Measurements from ENCODE around the gene LSM5. TPM values are rescaled to one million over a fixed set of nuclear protein-coding genes. Genes with fewer than 3 reads are reported as not detected.
A peak's percentile ranks its signal among the peaks of the same experiment; 100 is the strongest.
"Not testable (repeated sequence)": the region's sequence is repeated elsewhere in the genome, so short reads cannot be mapped to it uniquely, and the experiment has no call there.

The LSM5 gene
- total and polyA plus RNA-seq, 3 experiments from 2014 or later, result 115 to 133 (median 130) TPM

- H3K9me3 ChIP-seq (ENCODE audit: low read length), result no peaks in the 10 kb centered on the region
- H3K36me3 Mint-ChIP-seq, result peaks cover 0 to 24% (median 2%) of the 10 kb centered on the region in 3 donors
- H3K27me3 ChIP-seq (ENCODE audit: insufficient read depth, low read length, poor library complexity, severe bottlenecking), result no peaks in the 10 kb centered on the region
- no peak overlapping the region for H3K27ac ChIP-seq (ENCODE audit: low read depth, low read length)
- ChIA-PET CTCF (no interaction called here), POLR2A (no interaction called here)
- peak overlapping the region in 4 of 8 donors; percentile 7 to 62 (median 26) for H3K27ac Mint-ChIP-seq
- no peaks in the 10 kb centered on the region for H3K9me3 Mint-ChIP-seq
- peak overlapping the region in 4 of 7 donors; percentile 20 to 41 (median 32) for H3K4me3 Mint-ChIP-seq
- H3K36me3 ChIP-seq (ENCODE audit: insufficient read depth, low read length), result no peaks in the 10 kb centered on the region
- H3K4me1 Mint-ChIP-seq, result peaks cover 48 to 73% (median 60%) of the 10 kb centered on the region in 3 donors
- no peak overlapping the region for H3K4me3 ChIP-seq (ENCODE audit: low read length)
- H3K27me3 Mint-ChIP-seq, result no peaks in the 10 kb centered on the region
- DNase-seq, result no peak
- H3K4me1 ChIP-seq (ENCODE audit: insufficient read depth, low read length), result peaks cover 48% of the 10 kb centered on the region
Measured at GRCh38 chr7:32501522-32501921, 11.3 kb upstream of the LSM5 start.

DNA sequence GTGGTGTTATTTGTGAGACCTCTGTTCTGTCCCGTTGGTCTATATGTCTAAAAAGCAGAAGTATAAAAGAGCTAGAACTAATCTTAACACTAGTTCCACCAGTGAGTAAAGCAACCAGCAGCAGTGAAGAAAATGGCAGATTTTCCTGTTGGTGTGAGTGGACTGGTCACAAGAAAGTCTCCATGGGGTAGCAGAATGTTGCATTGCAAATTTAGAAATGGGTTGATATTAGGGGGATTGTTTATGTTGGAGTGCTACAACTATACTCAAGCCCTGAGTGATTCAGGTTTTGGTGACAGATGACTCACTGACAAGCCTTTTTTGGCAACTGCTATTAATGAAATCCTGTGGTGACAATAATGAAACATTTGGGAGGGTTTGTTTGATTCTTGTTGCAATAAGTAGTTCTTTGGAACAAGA is 10.8 kb upstream of the LSM5 start:
- ChIA-PET POLR2A (no interaction called here), CTCF (no interaction called here)
- Histone ChIP-seq H3K27ac (ENCODE audit: low read depth, low read length) (no peak overlapping the region), H3K27me3 (ENCODE audit: insufficient read depth, low read length, poor library complexity, severe bottlenecking) (no peaks in the 10 kb centered on the region), H3K4me1 (ENCODE audit: insufficient read depth, low read length) (peaks cover 46% of the 10 kb centered on the region), H3K4me3 (ENCODE audit: low read length) (no peak overlapping the region), H3K9me3 (ENCODE audit: low read length) (no peaks in the 10 kb centered on the region), H3K36me3 (ENCODE audit: insufficient read depth, low read length) (no peaks in the 10 kb centered on the region)
- H3K9me3 Mint-ChIP-seq, result no peaks in the 10 kb centered on the region
- no peaks in the 10 kb centered on the region for H3K27me3 Mint-ChIP-seq
- peaks cover 0 to 25% (median 2%) of the 10 kb centered on the region in 3 donors for H3K36me3 Mint-ChIP-seq
- H3K4me1 Mint-ChIP-seq, result peaks cover 48 to 74% (median 60%) of the 10 kb centered on the region in 3 donors
- no peak for DNase-seq
- H3K4me3 Mint-ChIP-seq, result peak overlapping the region in 6 of 7 donors; percentile 24 to 61 (median 42)
- peak overlapping the region in 6 of 8 donors; percentile 16 to 68 (median 50) for H3K27ac Mint-ChIP-seq

DNA sequence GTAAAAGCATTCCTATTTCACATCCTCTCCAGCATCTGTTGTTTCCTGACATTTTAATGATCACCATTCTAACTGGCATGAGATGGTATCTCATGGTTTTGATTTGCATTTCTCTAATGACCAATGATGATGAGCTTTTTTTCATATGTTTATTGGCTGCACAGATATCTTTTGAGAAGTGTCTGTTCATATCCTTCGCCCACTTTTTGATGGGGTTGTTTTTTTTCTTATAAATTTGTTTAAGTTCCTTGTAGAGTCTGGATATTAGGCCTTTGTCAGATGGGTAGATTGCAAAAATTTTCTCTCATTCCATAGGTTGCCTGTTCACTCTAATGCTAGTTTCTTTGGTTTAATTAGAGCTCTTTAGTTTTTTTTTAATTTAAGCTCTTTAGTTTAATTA is 10.0 kb upstream of the LSM5 start:
- Mint-ChIP-seq H3K4me1 (peaks cover 46 to 72% (median 58%) of the 10 kb centered on the region in 3 donors), H3K27ac (peak overlapping the region in 4 of 8 donors; percentile 37 to 68 (median 56)), H3K36me3 (peaks cover 0 to 30% (median 2%) of the 10 kb centered on the region in 3 donors), H3K4me3 (peak overlapping the region in 4 of 7 donors; percentile 20 to 60 (median 26))
- CTCF ChIA-PET; H3K27me3 Mint-ChIP-seq; H3K9me3 ChIP-seq (ENCODE audit: low read length); H3K27me3 ChIP-seq (ENCODE audit: insufficient read depth, low read length, poor library complexity, severe bottlenecking); H3K36me3 ChIP-seq (ENCODE audit: insufficient read depth, low read length); H3K4me3 ChIP-seq (ENCODE audit: low read length); DNase-seq; H3K27ac ChIP-seq (ENCODE audit: low read depth, low read length); H3K9me3 Mint-ChIP-seq: not testable (repeated sequence)
- POLR2A ChIA-PET, result interaction anchor here (0.6 kb wide), 1 partner anchor 392 kb away, joined by 9 read pairs; no protein-coding TSS in a partner anchor
- peaks cover 46% of the 10 kb centered on the region for H3K4me1 ChIP-seq (ENCODE audit: insufficient read depth, low read length)

DNA sequence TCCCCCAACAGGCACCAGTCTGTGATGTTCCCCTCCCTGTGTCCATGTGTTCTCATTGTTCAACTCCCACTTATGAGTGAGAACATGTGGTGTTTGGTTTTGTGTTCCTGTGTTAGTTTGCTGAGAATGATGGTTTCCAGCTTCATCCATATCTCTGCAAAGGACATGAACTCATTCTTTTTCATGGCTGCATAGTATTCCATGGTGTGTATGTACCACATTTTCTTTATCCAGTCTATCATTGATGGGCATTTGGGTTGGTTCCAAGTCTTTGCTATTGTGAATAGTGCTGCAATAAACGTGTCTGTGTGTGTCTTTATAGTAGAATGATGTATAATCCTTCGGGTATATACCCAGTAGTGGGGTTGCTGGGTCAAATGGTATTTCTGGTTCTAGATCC is 9.6 kb upstream of the LSM5 start:
- H3K4me1 ChIP-seq (ENCODE audit: insufficient read depth, low read length), result peaks cover 48% of the 10 kb centered on the region
- CTCF ChIA-PET; H3K27ac ChIP-seq (ENCODE audit: low read depth, low read length); H3K4me3 ChIP-seq (ENCODE audit: low read length); H3K27me3 ChIP-seq (ENCODE audit: insufficient read depth, low read length, poor library complexity, severe bottlenecking); H3K9me3 ChIP-seq (ENCODE audit: low read length); H3K27me3 Mint-ChIP-seq; DNase-seq; H3K9me3 Mint-ChIP-seq; H3K36me3 ChIP-seq (ENCODE audit: insufficient read depth, low read length): not testable (repeated sequence)
- Mint-ChIP-seq H3K4me3 (peak overlapping the region in 4 of 7 donors; percentile 9 to 28 (median 22)), H3K4me1 (peaks cover 49 to 74% (median 60%) of the 10 kb centered on the region in 3 donors), H3K27ac (peak overlapping the region in 2 of 8 donors; percentile 47 to 53), H3K36me3 (peaks cover 0 to 32% (median 2%) of the 10 kb centered on the region in 3 donors)
- POLR2A ChIA-PET, result interaction anchor here (0.6 kb wide), 1 partner anchor 392 kb away, joined by 9 read pairs; no protein-coding TSS in a partner anchor

DNA sequence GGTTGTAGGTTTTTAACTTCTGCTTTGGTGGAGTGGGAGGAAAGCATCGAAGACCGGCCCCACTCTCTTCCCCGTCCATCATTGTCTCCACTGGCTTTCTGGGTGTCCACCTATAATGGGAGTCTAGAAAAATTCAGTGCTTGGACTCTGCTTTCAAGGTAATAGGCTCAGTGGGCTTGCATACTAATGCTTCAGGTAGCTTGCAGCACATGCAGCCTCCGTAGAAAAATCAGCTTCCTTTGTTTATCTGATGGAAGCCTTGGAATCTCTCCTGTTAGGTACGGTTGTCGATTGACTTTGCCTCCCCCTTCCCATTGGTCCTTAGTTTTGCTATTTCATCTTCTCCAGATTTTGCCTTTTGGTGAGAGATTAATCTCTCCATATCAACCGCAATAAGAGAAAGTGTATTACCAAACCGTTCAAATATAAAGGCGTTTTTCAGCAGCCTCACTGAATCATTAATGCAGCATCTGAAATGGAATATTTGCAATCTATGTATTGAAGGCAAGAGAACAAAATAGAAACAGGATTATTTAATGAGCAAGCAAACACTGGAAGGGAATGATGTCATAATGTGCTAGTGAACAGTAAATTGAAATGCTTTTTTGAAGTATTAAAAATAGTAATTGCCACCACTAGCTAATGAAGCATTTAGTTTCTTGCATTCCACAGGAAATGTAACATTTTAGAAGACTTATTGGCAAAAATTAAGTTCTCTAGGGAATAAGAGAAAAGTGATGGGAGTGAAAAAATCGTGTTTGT is 6.1 kb upstream of the LSM5 start:
- ChIA-PET POLR2A (interaction anchor here (0.6 to 2.0 kb wide), 6 partner anchors 9 to 566 kb away, joined by 3 to 10 read pairs (median 4); partner anchors contain the start of genes KBTBD2 and NT5C3A), CTCF (interaction anchor here (1.0 to 1.3 kb wide), 2 partner anchors 20 to 47 kb away, joined by 3 read pairs; no protein-coding TSS in a partner anchor)
- Histone ChIP-seq H3K27ac (ENCODE audit: low read depth, low read length) (peak overlapping the region; percentile 96), H3K4me3 (ENCODE audit: low read length) (peak overlapping the region; percentile 84), H3K9me3 (ENCODE audit: low read length) (no peaks in the 10 kb centered on the region), H3K36me3 (ENCODE audit: insufficient read depth, low read length) (no peaks in the 10 kb centered on the region), H3K4me1 (ENCODE audit: insufficient read depth, low read length) (peaks cover 37% of the 10 kb centered on the region), H3K27me3 (ENCODE audit: insufficient read depth, low read length, poor library complexity, severe bottlenecking) (no peaks in the 10 kb centered on the region)
- peak overlapping the region; percentile 82 to 97 (median 95) for H3K27ac Mint-ChIP-seq
- DNase-seq, result no peak
- H3K27me3 Mint-ChIP-seq, result no peaks in the 10 kb centered on the region
- peaks cover 0 to 32% (median 2%) of the 10 kb centered on the region in 3 donors for H3K36me3 Mint-ChIP-seq
- H3K4me1 Mint-ChIP-seq, result peaks cover 34 to 57% (median 46%) of the 10 kb centered on the region in 3 donors
- H3K4me3 Mint-ChIP-seq, result peak overlapping the region; percentile 86 to 96 (median 95)
- no peaks in the 10 kb centered on the region for H3K9me3 Mint-ChIP-seq

DNA sequence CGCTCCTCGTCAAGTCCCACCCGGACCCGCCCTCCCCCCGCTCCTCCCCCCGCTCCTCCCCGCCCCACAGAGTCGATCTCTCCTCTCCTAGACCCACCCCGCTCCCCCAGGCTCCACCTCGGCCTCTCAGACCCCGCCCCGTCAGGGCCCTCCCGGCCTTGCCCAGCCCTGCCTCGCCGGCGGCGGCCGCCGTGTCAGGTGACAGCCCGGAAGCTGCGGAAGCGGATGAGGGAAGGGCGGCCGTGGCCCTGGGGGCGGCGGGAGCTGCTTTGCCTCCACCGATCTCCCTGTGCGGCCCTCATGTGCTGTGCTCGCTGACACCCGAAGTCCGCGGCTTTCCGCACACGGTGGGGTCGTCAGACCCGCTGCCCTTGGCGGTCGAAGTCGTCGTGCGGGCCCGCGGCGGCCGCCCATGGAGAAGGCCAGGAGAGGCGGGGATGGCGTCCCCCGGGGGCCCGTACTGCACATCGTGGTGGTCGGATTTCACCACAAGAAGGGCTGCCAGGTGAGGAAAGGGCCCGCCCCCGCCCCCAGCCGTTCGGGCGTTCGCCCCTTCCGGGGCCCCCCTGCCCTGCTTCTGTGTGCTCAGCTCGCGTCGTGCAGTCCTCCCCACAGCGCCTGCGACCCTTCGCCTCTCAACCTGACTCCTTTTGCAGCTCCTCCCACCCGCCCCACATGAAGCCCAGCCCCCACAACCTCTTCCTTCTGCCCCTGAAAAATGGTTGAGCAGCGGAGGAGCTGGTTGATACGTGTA is 5.3 kb upstream of the LSM5 start, which contains the start of gene AVL9:
TSS of gene AVL9 (plus strand) at position 192 of the 754 bp plus-strand sequence. CDS start at position 413, 221 bp downstream.
- H3K36me3 ChIP-seq (ENCODE audit: insufficient read depth, low read length), result no peaks in the 10 kb centered on the region
- H3K27me3 ChIP-seq (ENCODE audit: insufficient read depth, low read length, poor library complexity, severe bottlenecking), result no peaks in the 10 kb centered on the region
- no peaks in the 10 kb centered on the region for H3K27me3 Mint-ChIP-seq
- H3K27ac Mint-ChIP-seq, result peak within 1 kb of the TSS; percentile 82 to 98 (median 97)
- H3K27ac ChIP-seq (ENCODE audit: low read depth, low read length), result peak within 1 kb of the TSS; percentile 96
- H3K4me1 Mint-ChIP-seq, result peaks cover 29 to 56% (median 44%) of the 10 kb centered on the region in 3 donors
- H3K4me1 ChIP-seq (ENCODE audit: insufficient read depth, low read length), result peaks cover 31% of the 10 kb centered on the region
- H3K9me3 Mint-ChIP-seq, result no peaks in the 10 kb centered on the region
- no peaks in the 10 kb centered on the region for H3K9me3 ChIP-seq (ENCODE audit: low read length)
- H3K36me3 Mint-ChIP-seq, result peaks cover 0 to 28% (median 0%) of the 10 kb centered on the region in 3 donors
- H3K4me3 ChIP-seq (ENCODE audit: low read length), result peak within 1 kb of the TSS; percentile 91
- ChIA-PET CTCF (interaction anchor here (1.0 to 1.3 kb wide), 2 partner anchors 21 to 48 kb away, joined by 3 read pairs; no protein-coding TSS in a partner anchor), POLR2A (interaction anchor here (0.6 to 2.0 kb wide), 9 partner anchors 10 to 567 kb away, joined by 3 to 10 read pairs (median 3); partner anchors contain the start of genes KBTBD2 and NT5C3A)
- H3K4me3 Mint-ChIP-seq, result peak within 1 kb of the TSS; percentile 86 to 96 (median 95)
- peak; percentile 99 for DNase-seq

- H3K4me1 Mint-ChIP-seq, result peaks cover 27 to 56% (median 44%) of the 10 kb centered on the region in 3 donors
- peak overlapping the region; percentile 86 to 96 (median 95) for H3K4me3 Mint-ChIP-seq
- no peaks in the 10 kb centered on the region for H3K9me3 Mint-ChIP-seq
- H3K36me3 Mint-ChIP-seq, result peaks cover 0 to 28% (median 0%) of the 10 kb centered on the region in 3 donors
- peak overlapping the region; percentile 91 for H3K4me3 ChIP-seq (ENCODE audit: low read length)
- H3K9me3 ChIP-seq (ENCODE audit: low read length), result no peaks in the 10 kb centered on the region
- no peaks in the 10 kb centered on the region for H3K36me3 ChIP-seq (ENCODE audit: insufficient read depth, low read length)
- H3K27me3 Mint-ChIP-seq, result no peaks in the 10 kb centered on the region
- H3K4me1 ChIP-seq (ENCODE audit: insufficient read depth, low read length), result peaks cover 27% of the 10 kb centered on the region
- no peak for DNase-seq
- peak overlapping the region; percentile 82 to 98 (median 94) for H3K27ac Mint-ChIP-seq
- H3K27ac ChIP-seq (ENCODE audit: low read depth, low read length), result peak overlapping the region; percentile 75
- POLR2A ChIA-PET, result interaction anchor here (0.6 to 2.0 kb wide), 7 partner anchors 11 to 568 kb away, joined by 3 to 10 read pairs (median 4); partner anchors contain the start of genes KBTBD2 and NT5C3A
- no peaks in the 10 kb centered on the region for H3K27me3 ChIP-seq (ENCODE audit: insufficient read depth, low read length, poor library complexity, severe bottlenecking)
- CTCF ChIA-PET, result no interaction called here
Measured at GRCh38 chr7:32494946-32495297, 4.7 kb upstream of the LSM5 start.
